Neural cell (in vitro differentiated cells): ENCODE data around the gene CTSL. TPM values are rescaled to one million over a fixed set of nuclear protein-coding genes. Genes with fewer than 3 reads are reported as not detected.

Source experiments
- H2AFZ ChIP-seq: fragments of 200-600, 300-800 bp; sonication (generic), shearing (Covaris generic); 2 replicates; pipeline ENCODE4 v1.6.0; 2014; ENCODE audit warnings: low read depth, mild to moderate bottlenecking, antibody characterized with exemption, low read length, moderate library complexity
- H3F3A ChIP-seq: fragments of 200-600 bp; shearing (Covaris generic); 2 replicates; pipeline ENCODE4 v1.6.1; 2016; ENCODE audit warnings: mild to moderate bottlenecking, moderate library complexity, mixed read lengths, antibody characterized with exemption, low read length; ENCODE audit not compliant: insufficient read depth, poor library complexity, severe bottlenecking
- H3K27ac ChIP-seq: fragments of 200-600, 300-800 bp; sonication (generic), shearing (Covaris generic); 2 replicates; pipeline ENCODE4 v1.5.1; 2014; ENCODE audit warnings: mild to moderate bottlenecking, low read length, moderate library complexity
- H3K27me3 ChIP-seq: fragments of 300-800, 200-600 bp; sonication (generic), shearing (Covaris generic); 2 replicates; pipeline ENCODE4 v1.6.0; 2014; ENCODE audit warnings: mild to moderate bottlenecking, low read depth, low read length, moderate library complexity; ENCODE audit not compliant: insufficient read depth
- H3K36me3 ChIP-seq: fragments of 300-800, 200-600 bp; sonication (generic), shearing (Covaris generic); 2 replicates; pipeline ENCODE4 v1.5.1; 2014; ENCODE audit warnings: mild to moderate bottlenecking, antibody characterized with exemption, low read length, moderate library complexity; ENCODE audit not compliant: insufficient read depth
- H3K4me2 ChIP-seq: fragments of 300-800, 200-600 bp; sonication (generic), shearing (Covaris generic); 2 replicates; pipeline ENCODE4 v1.6.0; 2014; ENCODE audit warnings: mild to moderate bottlenecking, low read length
- H3K4me3 ChIP-seq: fragments of 300-800, 200-600 bp; sonication (generic), shearing (Covaris generic); 2 replicates; pipeline ENCODE4 v1.5.1; 2014; ENCODE audit warnings: mild to moderate bottlenecking, low read length, moderate library complexity
- H3K79me2 ChIP-seq: fragments of 200-600 bp; shearing (Covaris generic); replicated peaks from 2 replicates; pipeline ENCODE4 v1.6.0; 2014; ENCODE audit warnings: mild to moderate bottlenecking, low read length, moderate library complexity; ENCODE audit not compliant: insufficient read depth
- H3K9ac ChIP-seq: fragments of 300-800, 200-600 bp; sonication (generic), shearing (Covaris generic); 2 replicates; pipeline ENCODE4 v1.6.1; 2016; ENCODE audit warnings: mild to moderate bottlenecking, low read length, mixed read lengths
- H3K9me2 ChIP-seq: fragments of 200-600 bp; shearing (Covaris generic); 2 replicates; pipeline ENCODE4 v1.6.1; 2016; ENCODE audit warnings: mild to moderate bottlenecking, low read length, mixed read lengths; ENCODE audit not compliant: insufficient read depth
- H3K9me3 ChIP-seq: fragments of 200-600, 300-800 bp; sonication (generic), shearing (Covaris generic); 2 replicates; pipeline ENCODE4 v1.6.1; 2016; ENCODE audit warnings: mild to moderate bottlenecking, mixed run types, low read length, moderate library complexity, mixed read lengths
- H4K20me1 ChIP-seq: fragments of 200-600 bp; shearing (Covaris generic); 2 replicates; pipeline ENCODE4 v1.6.1; 2016; ENCODE audit warnings: mild to moderate bottlenecking, mixed run types; ENCODE audit not compliant: insufficient read depth
- EP300 ChIP-seq: fragments of 450-650 bp; conservative IDR thresholded peaks from 2 replicates; pipeline ENCODE4 v1.6.1; 2014; ENCODE audit warnings: antibody characterized with exemption, mild to moderate bottlenecking, moderate library complexity; ENCODE audit not compliant: poor library complexity, severe bottlenecking
- EZH2 ChIP-seq: fragments of 200-600, 300-800 bp; shearing (Covaris generic), sonication (generic); IDR thresholded peaks from 2 replicates; pipeline ENCODE4 v1.6.1; 2014; ENCODE audit warnings: antibody characterized with exemption, low read length, borderline replicate concordance, mild to moderate bottlenecking; ENCODE audit not compliant: insufficient read depth, poor library complexity, severe bottlenecking
- MXI1 ChIP-seq: fragments of 450-650 bp; conservative IDR thresholded peaks from 2 replicates; pipeline ENCODE4 v1.6.1; 2014; ENCODE audit warnings: antibody characterized with exemption, mild to moderate bottlenecking; ENCODE audit not compliant: poor library complexity, severe bottlenecking
- POLR2AphosphoS5 ChIP-seq: IDR thresholded peaks from 2 replicates; pipeline ENCODE4 v1.6.1; 2012
- RAD21 ChIP-seq: fragments of 450-650 bp; conservative IDR thresholded peaks from 2 replicates; pipeline ENCODE4 v1.6.1; 2014; ENCODE audit warnings: antibody characterized with exemption, mild to moderate bottlenecking, moderate library complexity
- REST ChIP-seq: IDR thresholded peaks from 2 replicates; pipeline ENCODE4 v1.6.1; 2012; ENCODE audit warnings: borderline replicate concordance
- SMC3 ChIP-seq: fragments of 450-650 bp; conservative IDR thresholded peaks from 2 replicates; pipeline ENCODE4 v1.6.1; 2014; ENCODE audit warnings: antibody characterized with exemption, mild to moderate bottlenecking, moderate library complexity; ENCODE audit not compliant: poor library complexity
- TAF1 ChIP-seq: IDR thresholded peaks from 2 replicates; pipeline ENCODE4 v1.6.1; 2012; ENCODE audit warnings: low read depth
- polyA plus RNA-seq: library from polyadenylated mRNA; depleted of rRNA; stranded (reverse); fragments of >200 nt; gene quantifications from 2 replicates; pipeline ENCODE4 v1.2.3, GENCODE V29; 2014
- TF ChIP-seq, protein P1 (sequence below): fragments of 450-650 bp; IDR thresholded peaks from 2 replicates; pipeline ENCODE4 v1.5.1; 2014; ENCODE audit warnings: antibody characterized with exemption, mild to moderate bottlenecking, moderate library complexity; ENCODE audit not compliant: poor library complexity, severe bottlenecking

The CTSL gene
- polyA plus RNA-seq, 1 donor from 2014 or later, result 53.5 TPM

GRCh38 chr9:87760529-87760928 is 34.6 kb downstream of the CTSL start:
- H3K4me3 ChIP-seq, result no peak overlapping the region
- no peaks in the 10 kb centered on the region for H3K27me3 ChIP-seq
- H3K4me2 ChIP-seq, result no peak overlapping the region
- no peaks in the 10 kb centered on the region for H3K79me2 ChIP-seq
- H3K9me3 ChIP-seq, result no peaks in the 10 kb centered on the region
- no peak overlapping the region for H2AFZ ChIP-seq
- H3K9me2 ChIP-seq, result no peaks in the 10 kb centered on the region
- no peaks in the 10 kb centered on the region for H3K36me3 ChIP-seq
- no peak overlapping the region for H3K9ac ChIP-seq
- H3K27ac ChIP-seq, result no peak overlapping the region
- TF ChIP-seq EP300 (no peak), EZH2 (no peak), POLR2AphosphoS5 (no peak), SMC3 (no peak), MXI1 (no peak), REST (no peak), RAD21 (no peak), TAF1 (no peak)
- TF ChIP-seq, protein P1, sequence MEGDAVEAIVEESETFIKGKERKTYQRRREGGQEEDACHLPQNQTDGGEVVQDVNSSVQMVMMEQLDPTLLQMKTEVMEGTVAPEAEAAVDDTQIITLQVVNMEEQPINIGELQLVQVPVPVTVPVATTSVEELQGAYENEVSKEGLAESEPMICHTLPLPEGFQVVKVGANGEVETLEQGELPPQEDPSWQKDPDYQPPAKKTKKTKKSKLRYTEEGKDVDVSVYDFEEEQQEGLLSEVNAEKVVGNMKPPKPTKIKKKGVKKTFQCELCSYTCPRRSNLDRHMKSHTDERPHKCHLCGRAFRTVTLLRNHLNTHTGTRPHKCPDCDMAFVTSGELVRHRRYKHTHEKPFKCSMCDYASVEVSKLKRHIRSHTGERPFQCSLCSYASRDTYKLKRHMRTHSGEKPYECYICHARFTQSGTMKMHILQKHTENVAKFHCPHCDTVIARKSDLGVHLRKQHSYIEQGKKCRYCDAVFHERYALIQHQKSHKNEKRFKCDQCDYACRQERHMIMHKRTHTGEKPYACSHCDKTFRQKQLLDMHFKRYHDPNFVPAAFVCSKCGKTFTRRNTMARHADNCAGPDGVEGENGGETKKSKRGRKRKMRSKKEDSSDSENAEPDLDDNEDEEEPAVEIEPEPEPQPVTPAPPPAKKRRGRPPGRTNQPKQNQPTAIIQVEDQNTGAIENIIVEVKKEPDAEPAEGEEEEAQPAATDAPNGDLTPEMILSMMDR, result no peak
- H3F3A ChIP-seq, result no peaks in the 10 kb centered on the region
- no peaks in the 10 kb centered on the region for H4K20me1 ChIP-seq

DNA sequence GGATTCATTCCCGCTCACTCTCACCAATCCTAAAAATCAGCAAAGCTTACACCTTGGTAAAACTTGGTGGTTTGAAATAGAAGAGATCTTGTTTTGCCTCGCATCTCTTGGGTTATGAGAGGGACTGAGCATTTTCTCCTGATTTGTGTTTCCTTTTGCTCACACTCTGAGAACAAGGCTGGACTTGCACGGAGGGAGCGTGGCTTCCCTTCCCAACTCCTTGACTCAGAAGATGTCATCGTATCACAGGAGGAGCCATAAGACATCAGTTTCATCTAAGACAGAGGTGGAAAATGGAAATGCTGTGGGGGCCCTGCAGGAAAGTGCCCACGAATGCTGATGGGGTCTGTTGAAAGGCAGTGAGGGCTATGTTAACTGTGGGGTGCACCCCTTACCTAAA is 37.4 kb downstream of the CTSL start:
- no peaks in the 10 kb centered on the region for H3K27me3 ChIP-seq
- H3K4me3 ChIP-seq, result no peak overlapping the region
- H3K4me2 ChIP-seq, result no peak overlapping the region
- no peaks in the 10 kb centered on the region for H3K9me3 ChIP-seq
- TF ChIP-seq RAD21 (no peak), SMC3 (no peak)
- H3K36me3 ChIP-seq, result no peaks in the 10 kb centered on the region
- no peak overlapping the region for H2AFZ ChIP-seq
- no peak overlapping the region for H3K9ac ChIP-seq
- H3K9me2 ChIP-seq, result no peaks in the 10 kb centered on the region
- H3F3A ChIP-seq, result no peaks in the 10 kb centered on the region
- no peak overlapping the region for H3K27ac ChIP-seq
- no peaks in the 10 kb centered on the region for H4K20me1 ChIP-seq
- H3K79me2 ChIP-seq, result no peaks in the 10 kb centered on the region

DNA sequence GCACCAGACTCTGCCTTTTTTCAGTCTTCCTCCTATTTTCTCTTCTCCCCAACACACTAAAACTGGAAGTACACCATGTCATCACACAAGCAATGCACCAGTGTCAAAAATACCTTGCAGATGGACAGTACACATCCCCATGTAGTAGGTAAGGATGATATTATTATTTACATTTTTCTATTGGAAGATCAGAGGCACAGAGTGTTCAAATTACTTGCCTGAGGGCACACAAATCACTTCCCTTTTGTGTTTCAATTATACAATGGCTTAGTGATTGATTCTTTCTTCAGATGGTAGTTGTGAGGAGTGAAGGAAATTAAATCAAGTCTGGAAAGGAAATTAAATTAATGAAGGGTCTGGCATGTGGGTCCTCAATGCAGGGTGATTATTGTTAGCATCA is 39.6 kb downstream of the CTSL start:
- Histone ChIP-seq H3K79me2 (no peaks in the 10 kb centered on the region), H3K9me2 (no peaks in the 10 kb centered on the region), H2AFZ (no peak overlapping the region), H3K27ac (no peak overlapping the region), H3K36me3 (no peaks in the 10 kb centered on the region), H3K9ac (no peak overlapping the region), H3F3A (no peaks in the 10 kb centered on the region), H3K9me3 (no peaks in the 10 kb centered on the region), H3K4me2 (no peak overlapping the region), H3K4me3 (no peak overlapping the region), H3K27me3 (no peaks in the 10 kb centered on the region), H4K20me1 (no peaks in the 10 kb centered on the region)
- TF ChIP-seq SMC3, result no peak
- TF ChIP-seq EZH2, result no peak
- no peak for TF ChIP-seq EP300
- TF ChIP-seq, protein P1, result no peak
- no peak for TF ChIP-seq MXI1
- no peak for TF ChIP-seq POLR2AphosphoS5
- no peak for TF ChIP-seq REST
- TF ChIP-seq TAF1, result no peak
- no peak for TF ChIP-seq RAD21
